HG02759 (cell line): ENCODE measurements around the gene APOL2.
A peak's percentile ranks its signal among the peaks of the same experiment; 100 is the strongest.
"Not testable (repeated sequence)": the region's sequence is repeated elsewhere in the genome, so short reads cannot be mapped to it uniquely, and the experiment has no call there.

Source experiments
- ATAC-seq: cut with Tn5 transposase; IDR thresholded peaks from one replicate; pipeline ENCODE4 v1.9.1; 2021; ENCODE audit warnings: mild to moderate bottlenecking, moderate library complexity; ENCODE audit not compliant: unreplicated experiment

APOL2 gene, protein sequence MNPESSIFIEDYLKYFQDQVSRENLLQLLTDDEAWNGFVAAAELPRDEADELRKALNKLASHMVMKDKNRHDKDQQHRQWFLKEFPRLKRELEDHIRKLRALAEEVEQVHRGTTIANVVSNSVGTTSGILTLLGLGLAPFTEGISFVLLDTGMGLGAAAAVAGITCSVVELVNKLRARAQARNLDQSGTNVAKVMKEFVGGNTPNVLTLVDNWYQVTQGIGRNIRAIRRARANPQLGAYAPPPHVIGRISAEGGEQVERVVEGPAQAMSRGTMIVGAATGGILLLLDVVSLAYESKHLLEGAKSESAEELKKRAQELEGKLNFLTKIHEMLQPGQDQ

DNA sequence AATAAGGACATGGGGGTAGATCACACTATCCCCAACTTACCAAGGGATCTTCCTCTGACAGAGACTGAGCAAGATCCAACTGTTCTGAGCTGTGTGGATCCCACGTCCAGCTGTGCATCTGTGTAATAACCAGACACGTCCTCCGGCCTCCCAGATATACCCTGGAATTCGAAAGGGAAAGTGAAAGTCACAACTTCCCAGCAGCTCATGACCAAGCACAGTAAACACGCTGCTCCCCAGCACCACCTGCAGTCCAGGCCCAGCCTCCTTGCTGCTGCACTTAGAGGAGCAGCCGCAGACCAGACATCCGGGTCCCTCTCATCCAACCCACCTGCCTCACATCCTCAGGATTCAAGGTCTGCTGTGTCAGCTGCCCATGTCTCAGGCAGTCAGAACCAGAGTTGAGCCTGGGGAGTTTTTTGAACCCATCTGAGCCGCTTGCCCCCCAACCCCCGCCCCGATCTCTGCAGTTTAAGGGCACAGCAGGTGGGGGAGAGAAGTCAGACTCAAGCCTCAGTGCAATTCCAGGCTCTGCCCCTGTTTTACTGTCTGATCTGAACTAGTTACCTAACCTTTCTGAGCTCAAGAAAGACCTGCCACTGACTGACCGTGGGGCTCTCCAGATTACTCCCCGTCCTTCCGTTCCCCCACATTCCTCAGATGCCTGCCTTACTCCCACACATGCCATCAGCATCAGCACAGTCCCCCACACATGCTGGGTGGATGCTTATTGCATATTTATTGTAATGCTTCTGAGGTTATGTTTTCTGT is at the start of gene APOL2:
APOL2 (minus strand) TSS at position 127 of the 771 bp plus-strand sequence. CDS start 6,365 bp downstream, outside the sequence.
- ATAC-seq = peak; percentile 95

DNA sequence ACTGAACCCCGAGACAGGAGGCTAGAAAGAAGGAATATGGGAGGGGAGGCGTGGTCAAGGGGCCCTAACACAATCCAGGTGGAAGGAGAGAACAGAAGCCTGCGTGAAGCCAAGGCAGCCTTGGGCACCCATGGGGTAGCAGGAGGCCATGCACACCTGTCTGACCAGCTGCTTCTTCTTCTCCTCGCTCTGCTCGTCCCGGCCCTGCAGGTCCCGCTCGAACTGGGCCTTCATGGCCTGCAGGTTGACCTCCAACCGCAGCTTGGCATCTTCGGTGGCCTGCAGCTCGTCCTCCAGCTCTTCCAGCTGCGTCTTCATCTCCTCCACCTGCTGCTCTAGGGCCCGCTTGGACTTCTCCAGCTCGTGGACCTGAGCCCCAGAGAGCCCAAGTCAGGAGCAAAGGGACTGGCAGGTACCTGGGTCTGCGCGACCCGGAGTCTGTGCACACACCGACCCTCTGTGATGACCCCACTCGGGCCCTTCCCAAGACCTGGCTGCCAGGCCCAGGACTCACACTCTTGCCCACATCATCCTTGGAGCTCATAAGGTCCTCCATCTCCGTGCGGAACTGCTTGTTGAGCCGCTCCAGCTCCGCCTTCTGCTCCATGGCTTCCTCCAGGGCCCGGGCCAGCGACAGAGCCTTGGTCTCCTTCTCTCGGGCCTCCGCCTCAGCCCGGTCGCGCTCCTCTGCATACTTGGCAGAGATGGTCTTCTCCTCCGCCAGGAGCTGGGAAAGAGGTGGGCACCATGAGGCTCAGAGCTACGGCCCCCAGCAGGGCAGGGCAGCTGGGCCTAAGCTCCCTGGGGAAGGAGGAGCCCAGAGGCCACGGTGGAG is 49.5 kb upstream of the APOL2 start:
- ATAC-seq = no peak

DNA sequence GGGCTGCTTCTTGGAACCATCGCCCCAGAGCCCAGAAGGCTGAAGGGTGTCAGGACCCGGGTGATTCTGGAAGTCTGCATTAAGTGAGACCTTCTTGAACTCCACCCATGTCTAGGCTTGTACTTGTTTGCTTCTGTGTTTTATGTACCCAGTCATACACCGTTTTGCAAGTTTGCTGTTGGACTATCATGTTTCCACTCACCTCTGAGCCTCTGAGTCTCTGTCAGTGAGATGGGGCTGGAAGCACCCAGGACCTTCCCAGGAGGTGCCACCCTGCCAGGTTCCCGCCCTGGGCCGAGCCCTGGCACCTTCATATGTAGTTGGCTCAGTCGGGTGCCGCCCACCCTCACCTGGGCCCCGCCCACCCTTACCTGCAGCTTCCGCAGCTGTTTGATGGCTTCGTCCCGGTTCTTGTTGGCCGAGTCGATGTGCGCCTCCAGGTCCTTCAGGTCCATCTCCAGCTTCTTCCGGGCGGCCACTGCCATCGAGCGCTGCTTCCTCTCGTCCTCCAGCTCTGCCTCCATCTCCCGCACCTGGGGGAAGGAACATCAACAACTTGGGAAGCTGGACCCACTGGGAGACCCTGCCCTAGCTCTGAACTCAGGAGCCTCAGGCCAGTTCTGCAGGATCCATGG is 48.7 kb upstream of the APOL2 start:
- no peak for ATAC-seq

DNA sequence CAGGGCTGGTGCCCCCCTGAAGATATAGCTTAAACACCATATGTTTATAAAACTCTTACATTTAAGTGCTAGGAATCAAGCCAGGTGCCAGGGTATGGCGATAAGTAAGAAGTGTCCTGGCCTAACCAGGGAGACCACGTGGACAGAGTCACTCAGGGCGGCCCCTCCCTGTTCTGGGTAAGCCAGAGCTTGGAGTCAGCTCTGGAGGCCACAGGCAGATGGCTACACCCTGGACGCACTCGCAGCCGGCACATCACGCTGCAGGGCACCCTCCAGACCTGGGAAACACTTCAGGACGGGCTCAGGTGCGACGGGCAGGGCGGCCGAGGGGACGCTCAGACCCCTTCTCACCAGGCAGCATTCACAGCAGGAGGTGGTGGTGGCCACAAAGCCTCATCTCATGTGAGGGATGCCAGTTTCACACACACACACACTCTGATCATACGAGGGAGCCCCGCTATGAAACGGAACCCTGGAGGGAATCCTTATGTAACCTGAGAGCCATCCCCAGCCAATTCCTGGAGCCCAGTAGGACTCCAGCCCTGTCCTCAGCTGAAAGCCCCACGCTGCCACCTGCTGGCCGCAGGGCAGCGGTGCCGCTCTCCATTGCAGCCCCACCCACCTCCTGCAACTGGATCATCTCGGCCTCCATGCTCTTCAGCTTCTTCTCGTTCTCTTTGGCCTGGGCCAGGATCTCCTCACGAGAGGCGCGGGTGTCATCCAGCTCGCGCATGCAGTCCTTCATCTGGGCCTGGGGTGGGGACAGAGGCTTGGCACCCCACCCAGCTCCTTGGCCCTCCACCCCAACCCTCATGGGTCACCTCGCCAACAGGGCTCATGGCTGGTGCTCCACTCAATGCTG is 47.0 kb upstream of the APOL2 start:
- ATAC-seq = no peak

DNA sequence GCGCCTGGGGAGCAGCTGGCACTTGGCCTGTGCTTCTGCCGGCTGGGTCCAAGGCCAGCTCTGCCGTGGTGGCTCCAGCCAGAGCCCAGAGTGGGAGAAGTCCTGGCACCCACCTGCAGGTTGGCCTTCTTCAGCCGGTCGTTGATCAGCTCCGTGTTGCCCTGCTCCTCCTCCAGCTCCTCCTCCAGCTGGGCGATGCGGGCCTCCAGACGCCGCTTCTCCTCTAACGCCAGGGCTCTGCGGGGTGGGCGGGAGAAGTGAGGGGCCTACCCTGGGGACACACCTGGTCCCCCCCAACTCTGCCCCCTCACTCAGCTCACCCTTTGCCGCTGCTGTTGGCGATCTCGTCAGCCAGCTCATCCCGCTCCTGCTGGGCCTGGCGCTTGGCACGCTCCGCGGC is 46.2 kb upstream of the APOL2 start:
- ATAC-seq = no peak

DNA sequence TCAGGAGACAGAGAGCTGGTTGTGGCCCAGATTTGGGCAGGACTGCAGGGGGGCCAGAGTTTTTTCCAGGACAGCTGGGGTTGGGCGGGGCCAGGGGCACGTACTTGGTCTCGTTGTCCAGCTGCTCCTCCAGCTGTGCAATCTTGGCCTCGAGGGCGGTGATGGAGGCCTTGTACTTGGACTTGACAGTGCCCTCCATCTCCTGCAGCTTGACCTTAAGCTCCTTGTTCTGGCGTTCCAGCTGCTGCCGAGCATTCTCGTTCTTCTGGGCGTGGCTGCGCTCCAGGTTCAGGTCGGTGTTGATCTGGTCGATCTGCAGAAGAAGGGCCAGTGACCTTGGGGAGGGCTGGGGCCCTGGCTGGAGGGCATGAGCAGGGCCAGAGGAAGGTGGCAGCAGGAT is 45.7 kb upstream of the APOL2 start:
- no peak for ATAC-seq

DNA sequence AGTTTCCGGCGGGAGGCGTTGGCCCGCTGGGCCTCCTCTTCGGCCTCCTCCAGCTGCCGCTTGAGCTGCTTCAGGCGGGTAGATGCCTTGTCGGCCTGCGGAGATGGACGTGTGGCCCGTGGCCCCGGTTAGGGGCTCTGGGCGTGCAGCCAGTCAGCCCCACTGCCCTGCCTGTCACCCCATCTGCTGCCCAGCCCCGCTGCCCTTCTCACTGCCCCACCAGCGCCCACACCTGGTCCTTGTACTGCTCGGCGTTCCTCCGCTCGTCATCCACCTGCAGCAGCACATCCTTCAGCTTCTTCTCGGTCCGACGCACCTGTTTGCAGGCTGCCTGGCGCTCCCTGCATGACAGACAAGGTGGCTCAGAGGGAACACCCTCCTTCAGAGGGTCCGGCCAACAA is 44.8 kb upstream of the APOL2 start:
- ATAC-seq = no peak

DNA sequence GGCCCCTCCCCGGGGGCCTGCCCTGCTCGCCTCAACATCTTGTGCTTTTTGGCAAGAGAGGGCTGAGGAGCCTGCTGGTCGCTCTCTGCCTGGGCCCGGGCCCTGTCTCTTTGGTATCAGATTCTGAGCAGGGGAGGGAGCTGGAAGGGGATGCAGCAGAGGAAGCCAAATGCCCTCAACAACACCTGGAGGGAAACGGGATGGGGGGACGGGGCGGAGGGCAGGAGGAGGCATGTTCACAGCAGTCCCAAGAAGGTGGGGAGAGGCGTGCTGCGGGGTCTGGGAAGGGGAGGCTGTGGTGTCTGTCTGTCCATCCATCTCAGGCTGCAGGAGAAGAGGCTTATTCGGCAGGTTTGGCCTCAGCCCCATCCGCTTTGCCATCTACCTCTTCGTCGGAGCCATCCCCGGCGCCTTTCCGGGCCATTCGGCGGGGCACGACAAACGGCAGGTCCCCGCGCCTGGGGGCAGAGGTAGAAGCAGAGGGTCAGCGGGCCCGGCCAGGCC is 43.1 kb upstream of the APOL2 start:
- ATAC-seq = no peak

DNA sequence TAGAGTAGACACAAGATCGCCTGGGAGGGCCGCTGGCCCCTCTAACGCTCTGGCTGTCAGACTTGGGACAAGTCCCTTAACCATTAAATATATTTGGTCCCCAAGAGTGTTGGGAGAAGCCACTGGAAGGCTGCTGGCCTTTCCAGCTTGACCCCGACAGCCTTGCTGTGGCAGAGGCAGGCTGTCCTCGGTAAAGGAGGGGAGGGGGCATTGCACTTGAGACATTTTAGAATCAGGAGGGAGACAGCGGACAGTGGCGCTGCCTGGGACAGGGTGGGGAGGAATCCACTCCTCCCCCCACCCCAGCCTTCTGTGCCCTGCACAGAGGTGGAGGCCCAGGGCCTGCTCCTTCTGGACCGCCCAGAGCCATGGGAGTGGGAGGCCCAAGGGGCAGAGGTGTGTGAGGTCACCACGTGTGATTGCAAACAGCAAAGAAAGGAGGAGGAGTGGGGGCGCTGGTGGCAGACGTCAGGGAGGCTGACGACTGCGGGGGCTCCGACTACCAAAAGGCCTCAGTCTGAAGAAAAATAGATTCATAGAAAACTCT is 42.5 kb upstream of the APOL2 start:
- ATAC-seq = no peak

DNA sequence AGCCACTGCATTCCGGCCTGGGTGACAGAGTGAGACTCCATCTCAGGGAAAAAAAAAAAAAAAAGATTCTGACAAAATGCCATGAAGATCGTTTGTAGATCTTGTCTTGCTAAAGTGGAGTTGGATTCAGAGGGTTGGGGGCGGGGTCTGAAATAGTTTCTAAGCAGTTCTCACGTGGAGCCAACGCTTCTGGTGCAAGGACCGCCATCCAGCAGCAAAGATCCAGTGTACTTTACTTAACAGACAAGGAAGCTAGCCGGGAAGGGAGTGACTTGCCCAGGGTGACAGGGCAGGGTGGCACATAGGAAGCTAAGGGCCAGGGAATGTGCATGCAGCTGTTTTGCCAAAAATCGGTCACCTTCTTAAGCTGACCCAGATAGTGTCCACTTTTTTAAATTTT is 41.1 kb upstream of the APOL2 start:
- no peak for ATAC-seq

DNA sequence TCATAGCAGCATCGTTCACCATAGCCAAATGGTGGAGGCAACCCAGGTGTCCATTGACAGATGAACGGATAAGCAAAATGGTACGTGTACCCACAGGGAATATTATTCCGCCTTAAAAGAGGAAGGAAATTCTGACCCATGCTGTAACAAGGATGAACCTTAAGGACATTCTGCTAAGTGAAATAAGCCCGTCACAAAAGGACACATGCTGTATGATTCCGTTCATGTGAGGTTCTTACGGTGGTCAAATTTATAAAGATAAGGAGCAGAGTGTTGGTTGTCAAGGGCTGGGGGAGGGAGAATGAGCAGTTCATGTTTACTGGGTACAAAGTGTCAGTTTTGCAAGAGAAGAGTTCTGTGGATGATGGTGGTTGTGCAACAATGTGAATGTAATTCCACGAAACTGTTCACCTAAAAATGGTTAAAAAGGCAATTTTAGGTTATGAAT is 39.9 kb upstream of the APOL2 start:
- no peak for ATAC-seq

DNA sequence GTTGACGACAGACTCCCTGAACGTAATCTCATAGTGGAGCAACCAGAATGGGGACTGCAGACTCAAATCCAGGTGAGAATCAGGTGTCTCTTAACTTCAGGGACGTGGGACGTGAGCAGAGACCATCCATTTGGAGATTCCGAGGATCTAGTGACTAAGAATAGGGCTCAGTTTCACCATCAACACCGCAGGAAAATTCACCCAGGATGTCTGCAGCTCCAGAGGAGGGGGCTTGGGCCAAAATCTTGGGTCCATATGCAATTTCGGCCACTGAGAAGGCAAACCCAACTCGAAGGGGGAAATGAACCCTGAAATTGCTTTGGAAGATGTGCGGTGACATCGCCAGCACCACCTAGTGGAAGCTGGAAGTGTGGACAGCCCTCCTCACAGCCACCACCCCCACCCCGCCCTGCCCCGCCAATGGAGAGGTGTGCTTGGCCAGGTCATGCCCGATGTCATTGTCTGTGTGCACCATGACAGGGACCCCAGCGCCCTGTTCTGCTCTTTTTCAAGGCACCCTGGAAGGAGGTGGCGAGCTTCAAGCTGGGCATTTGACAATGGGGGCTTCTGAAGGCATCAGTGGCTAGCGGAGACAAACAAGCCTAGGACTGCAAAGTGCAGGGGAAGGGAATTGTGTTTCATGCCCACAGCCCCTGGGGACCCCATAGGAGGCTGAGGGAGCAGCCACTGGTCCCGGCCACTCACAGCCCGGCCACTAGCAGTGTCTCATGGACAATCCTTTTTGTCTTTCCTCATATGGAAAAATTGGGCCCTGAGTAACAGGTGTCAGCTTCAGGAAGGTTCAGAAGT is 38.4 kb upstream of the APOL2 start:
- ATAC-seq = no peak

DNA sequence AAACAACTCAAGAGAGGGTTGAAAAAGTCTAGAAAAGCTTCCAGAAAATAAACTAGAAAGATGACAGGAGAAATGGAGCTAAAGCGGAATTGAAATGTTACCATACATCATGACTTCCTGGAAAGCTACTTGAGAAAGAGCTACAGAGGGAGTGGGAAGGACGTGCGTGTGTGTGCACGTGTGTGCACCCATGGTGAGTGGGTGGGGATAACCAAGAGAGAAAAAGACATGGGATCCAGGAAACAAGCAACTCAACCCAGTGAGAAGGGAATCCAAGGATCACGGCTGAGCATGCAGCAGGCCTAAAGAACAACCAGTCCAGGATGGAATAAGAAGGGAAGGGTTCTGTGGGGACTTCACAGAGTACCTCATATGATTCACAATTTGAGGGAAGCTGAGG is 35.2 kb upstream of the APOL2 start:
- no peak for ATAC-seq

DNA sequence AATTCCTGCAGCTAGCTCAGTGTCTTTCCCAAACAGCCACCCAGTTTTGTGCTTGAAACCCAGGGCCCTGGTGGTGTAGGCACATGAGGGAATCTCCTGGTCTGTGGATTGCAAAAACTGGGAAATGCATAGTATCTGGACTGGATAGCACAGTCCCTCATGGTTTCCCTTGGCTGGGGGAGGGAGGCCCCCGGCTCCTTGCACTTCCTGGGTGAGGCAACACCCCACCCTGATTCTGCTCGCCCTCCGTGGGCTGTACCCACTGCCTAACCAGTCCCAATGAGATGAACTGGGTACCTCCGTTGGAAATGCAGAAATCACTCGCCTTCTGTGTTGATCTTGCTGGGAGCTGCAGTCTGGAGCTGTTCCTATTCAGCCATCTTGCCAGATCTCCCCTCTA is 32.6 kb upstream of the APOL2 start:
- not testable (repeated sequence) for ATAC-seq

DNA sequence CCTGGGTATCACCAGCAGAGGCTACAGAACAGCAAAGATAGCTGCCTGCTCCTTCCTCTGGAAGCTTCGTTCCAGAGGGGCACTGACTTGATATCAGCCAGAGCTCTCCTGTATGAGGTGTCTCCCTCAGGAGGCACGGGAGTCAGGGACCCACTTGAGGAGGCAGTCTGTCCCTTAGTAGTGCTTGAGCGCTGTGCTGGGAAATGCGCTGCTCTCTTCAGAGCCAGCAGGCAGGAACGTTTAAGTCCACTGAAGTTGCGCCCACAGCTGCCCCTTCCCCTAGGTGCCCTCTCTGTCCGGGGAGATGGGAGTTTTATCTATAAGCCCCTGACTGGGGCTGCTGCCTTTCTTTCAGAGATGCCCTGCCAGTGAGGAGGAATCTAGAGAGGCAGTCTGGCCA is 31.9 kb upstream of the APOL2 start:
- ATAC-seq = not testable (repeated sequence)

DNA sequence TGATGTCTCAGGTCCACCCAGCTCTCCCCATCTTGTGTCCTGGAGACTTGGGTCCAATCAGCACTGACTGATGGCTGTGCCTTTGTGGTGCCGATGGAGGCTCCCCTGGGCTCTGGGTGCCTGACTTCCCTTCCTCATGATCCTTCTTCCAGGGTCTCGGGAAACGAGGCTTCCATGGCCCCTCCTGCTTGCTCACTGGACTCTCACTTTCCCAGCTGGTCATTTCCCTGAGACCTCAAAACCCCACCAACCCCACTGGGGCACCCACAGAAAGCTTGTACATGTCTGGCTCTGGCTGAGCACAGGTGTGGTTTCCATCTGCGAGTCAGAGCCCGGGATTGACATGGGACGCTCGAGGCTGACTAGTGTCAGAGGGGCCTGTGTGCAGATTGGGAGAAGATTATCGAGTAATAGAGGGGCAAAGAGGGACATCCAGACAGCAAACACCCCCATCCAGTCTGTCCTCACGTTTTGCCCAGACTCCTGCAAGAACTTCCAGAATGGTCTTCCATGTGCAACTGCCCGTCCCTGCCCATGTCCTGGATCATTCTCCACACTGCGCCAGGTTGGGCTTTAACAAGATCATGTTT is 28.7 kb upstream of the APOL2 start:
- no peak for ATAC-seq

DNA sequence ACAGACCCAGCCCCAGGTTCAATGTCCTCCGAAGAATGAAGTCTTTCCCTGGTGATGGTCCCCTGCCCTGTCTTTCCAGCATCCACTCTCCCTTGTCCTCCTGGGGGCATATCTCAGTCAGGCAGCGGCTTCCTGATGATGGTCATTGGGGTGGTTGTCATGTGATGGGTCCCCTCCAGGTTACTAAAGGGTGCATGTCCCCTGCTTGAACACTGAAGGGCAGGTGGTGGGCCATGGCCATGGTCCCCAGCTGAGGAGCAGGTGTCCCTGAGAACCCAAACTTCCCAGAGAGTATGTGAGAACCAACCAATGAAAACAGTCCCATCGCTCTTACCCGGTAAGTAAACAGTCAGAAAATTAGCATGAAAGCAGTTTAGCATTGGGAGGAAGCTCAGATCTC is 27.7 kb upstream of the APOL2 start:
- ATAC-seq = no peak
